HG02759 (cell line): ENCODE results near the gene SLC35B2.

Source experiments
- ATAC-seq: cut with Tn5 transposase; IDR thresholded peaks from one replicate; pipeline ENCODE4 v1.9.1; 2021; ENCODE audit warnings: mild to moderate bottlenecking, moderate library complexity; ENCODE audit not compliant: unreplicated experiment

SLC35B2 gene

GRCh38 chr6:44286747-44287146 lies 29.4 kb upstream of the SLC35B2 start:
- no peak for ATAC-seq

- ATAC-seq, result no peak
Observed at GRCh38 chr6:44286285-44286565, 28.9 kb upstream of the SLC35B2 start.

- ATAC-seq, result no peak
Observed at GRCh38 chr6:44285552-44286284, 28.4 kb upstream of the SLC35B2 start.

- no peak for ATAC-seq
Observed at GRCh38 chr6:44284867-44285266, 27.5 kb upstream of the SLC35B2 start.

- ATAC-seq, result no peak
Observed at GRCh38 chr6:44284121-44284520, 26.8 kb upstream of the SLC35B2 start.

- no peak for ATAC-seq
Observed at GRCh38 chr6:44278774-44279697, 21.7 kb upstream of the SLC35B2 start.

GRCh38 chr6:44278315-44278714 lies 21.0 kb upstream of the SLC35B2 start:
- no peak for ATAC-seq

- no peak for ATAC-seq
Observed at GRCh38 chr6:44277763-44278162, 20.4 kb upstream of the SLC35B2 start.

GRCh38 chr6:44276667-44277640 lies 19.6 kb upstream of the SLC35B2 start:
- no peak for ATAC-seq

GRCh38 chr6:44275749-44276648 lies 18.7 kb upstream of the SLC35B2 start:
- no peak for ATAC-seq

GRCh38 chr6:44275271-44275748 lies 18.0 kb upstream of the SLC35B2 start:
- ATAC-seq, result no peak

GRCh38 chr6:44273617-44274016 lies 16.3 kb upstream of the SLC35B2 start:
- ATAC-seq, result no peak

- ATAC-seq, result no peak
Observed at GRCh38 chr6:44272999-44273566, 15.8 kb upstream of the SLC35B2 start.

- no peak for ATAC-seq
Observed at GRCh38 chr6:44272529-44272928, 15.2 kb upstream of the SLC35B2 start.

GRCh38 chr6:44271914-44272313 lies 14.6 kb upstream of the SLC35B2 start:
- no peak for ATAC-seq

- ATAC-seq, result no peak
Observed at GRCh38 chr6:44271406-44271723, 14.0 kb upstream of the SLC35B2 start.

GRCh38 chr6:44270526-44271405 lies 13.4 kb upstream of the SLC35B2 start:
- ATAC-seq, result no peak

- no peak for ATAC-seq
Observed at GRCh38 chr6:44269921-44270525, 12.7 kb upstream of the SLC35B2 start, which contains the start of gene TMEM151B. Gene TMEM151B (plus strand): TSS chr6:44270450. CDS start chr6:44270743, 293 bp downstream.
